Measurements from ENCODE around the gene PRKAG2.

The PRKAG2 gene

GRCh38 chr7:151814400-151815009, 62.4 kb downstream of the PRKAG2 start:
- DNase-seq = no peak

GRCh38 chr7:151813997-151814396, 62.9 kb downstream of the PRKAG2 start:
- DNase-seq = no peak

GRCh38 chr7:151813445-151813844, 63.5 kb downstream of the PRKAG2 start:
- no peak for DNase-seq

GRCh38 chr7:151812967-151813366, 63.9 kb downstream of the PRKAG2 start:
- no peak for DNase-seq

GRCh38 chr7:151810441-151811232, 66.3 kb downstream of the PRKAG2 start:
- no peak for DNase-seq

- DNase-seq = no peak
Measured at GRCh38 chr7:151809864-151810170, 67.1 kb downstream of the PRKAG2 start.

GRCh38 chr7:151809146-151809863, 67.6 kb downstream of the PRKAG2 start:
- no peak for DNase-seq

GRCh38 chr7:151808400-151809145, 68.3 kb downstream of the PRKAG2 start:
- DNase-seq = no peak

GRCh38 chr7:151807846-151808245, 69.1 kb downstream of the PRKAG2 start:
- DNase-seq = no peak

- no peak for DNase-seq
Measured at GRCh38 chr7:151806952-151807775, 69.8 kb downstream of the PRKAG2 start.

GRCh38 chr7:151806204-151806603, 70.7 kb downstream of the PRKAG2 start:
- DNase-seq = no peak

GRCh38 chr7:151805191-151805590, 71.7 kb downstream of the PRKAG2 start:
- no peak for DNase-seq

GRCh38 chr7:151804756-151805155, 72.2 kb downstream of the PRKAG2 start:
- no peak for DNase-seq

- DNase-seq = no peak
Measured at GRCh38 chr7:151803841-151804240, 73.1 kb downstream of the PRKAG2 start.

GRCh38 chr7:151802469-151802846, 74.5 kb downstream of the PRKAG2 start:
- DNase-seq = no peak

- no peak for DNase-seq
Measured at GRCh38 chr7:151801782-151802468, 75.0 kb downstream of the PRKAG2 start.

- DNase-seq = no peak
Measured at GRCh38 chr7:151801291-151801690, 75.6 kb downstream of the PRKAG2 start.

- DNase-seq = no peak
Measured at GRCh38 chr7:151800861-151801260, 76.1 kb downstream of the PRKAG2 start.

GRCh38 chr7:151800391-151800790, 76.5 kb downstream of the PRKAG2 start:
- no peak for DNase-seq

- DNase-seq = no peak
Measured at GRCh38 chr7:151799506-151799905, 77.4 kb downstream of the PRKAG2 start.

GRCh38 chr7:151798851-151799448, 78.0 kb downstream of the PRKAG2 start:
- DNase-seq = no peak
